Activated naive CD4-positive, alpha-beta T cell treated with anti-CD3 and anti-CD28 coated beads for 36 hours (primary cell): Measurements from ENCODE around the gene ANTXR2. TPM values are rescaled to one million over a fixed set of nuclear protein-coding genes. Genes with fewer than 3 reads are reported as not detected.

ENCODE experiments used
- CTCF ChIA-PET: fragments of 350-600 bp; sonication (Branson Sonifier 250); formaldehyde crosslinking; loops from one replicate; lab custom pipeline; 2021; ENCODE audit warnings: antibody characterized with exemption; lab: Charles Lee
- DNase-seq: peaks from one replicate; pipeline ENCODE4 v3.0.0-alpha.2; 2020
- H3K27ac Mint-ChIP-seq: one replicate; pipeline ENCODE4 v1.8.0; 2021; ENCODE audit warnings: mild to moderate bottlenecking, mixed read lengths
- H3K27me3 Mint-ChIP-seq: one replicate; pipeline ENCODE4 v1.8.0; 2021; ENCODE audit warnings: low read depth, mixed read lengths
- H3K36me3 Mint-ChIP-seq: one replicate; pipeline ENCODE4 v1.8.0; 2021; ENCODE audit warnings: low read depth, mixed read lengths
- H3K4me1 Mint-ChIP-seq: one replicate; pipeline ENCODE4 v1.8.0; 2021; ENCODE audit warnings: low read depth, mixed read lengths
- H3K4me3 Mint-ChIP-seq: one replicate; pipeline ENCODE4 v1.8.0; 2021; ENCODE audit warnings: mild to moderate bottlenecking, moderate library complexity, mixed read lengths
- H3K9me3 Mint-ChIP-seq: one replicate; pipeline ENCODE4 v1.8.0; 2021; ENCODE audit warnings: mixed read lengths
- intact Hi-C: fragments of 100-400 bp; cut with micrococcal nuclease; formaldehyde crosslinking; loops from one replicate; pipeline ENCODE4 v1.15.1; 2023
- total RNA-seq, 2 experiments: library from RNA; stranded (reverse); gene quantifications; one replicate each; pipeline ENCODE4 v1.2.3, GENCODE V29; 2021

The ANTXR2 gene
- total RNA-seq, 2 experiments from 2014 or later = 0.50 to 0.79 TPM

DNA sequence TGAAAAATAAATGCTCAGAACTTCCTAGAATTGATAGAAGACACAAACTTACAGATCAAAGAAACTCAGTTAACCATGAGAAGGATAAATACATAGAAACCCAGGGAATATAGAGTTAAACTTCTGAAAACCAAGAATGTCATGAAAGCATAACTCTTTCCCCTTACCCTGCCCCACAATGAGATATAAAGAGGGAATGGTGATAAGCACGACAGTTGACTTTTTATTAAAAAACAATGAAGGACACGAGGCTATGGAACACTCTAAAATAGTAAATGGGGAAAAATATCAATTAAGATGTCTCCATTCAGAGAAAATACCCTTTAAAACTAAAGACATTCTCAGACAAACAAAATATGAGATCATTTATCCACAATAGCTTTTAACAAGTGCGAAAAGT is 154.7 kb downstream of the ANTXR2 start:
- CTCF ChIA-PET = interaction anchor here (0.7 to 1.7 kb wide), 7 partner anchors 10 to 567 kb away, joined by 3 to 9 read pairs (median 4); no protein-coding TSS in a partner anchor
- Mint-ChIP-seq H3K36me3 (no peaks in the 10 kb centered on the region), H3K4me3 (no peak overlapping the region), H3K4me1 (peaks cover 2% of the 10 kb centered on the region), H3K27me3 (no peaks in the 10 kb centered on the region), H3K27ac (no peak overlapping the region), H3K9me3 (no peaks in the 10 kb centered on the region)
- DNase-seq = no peak
- intact Hi-C loops = loop anchor here (5.0 kb wide), 3 partner anchors 139 to 966 kb away; no protein-coding TSS in a partner anchor

DNA sequence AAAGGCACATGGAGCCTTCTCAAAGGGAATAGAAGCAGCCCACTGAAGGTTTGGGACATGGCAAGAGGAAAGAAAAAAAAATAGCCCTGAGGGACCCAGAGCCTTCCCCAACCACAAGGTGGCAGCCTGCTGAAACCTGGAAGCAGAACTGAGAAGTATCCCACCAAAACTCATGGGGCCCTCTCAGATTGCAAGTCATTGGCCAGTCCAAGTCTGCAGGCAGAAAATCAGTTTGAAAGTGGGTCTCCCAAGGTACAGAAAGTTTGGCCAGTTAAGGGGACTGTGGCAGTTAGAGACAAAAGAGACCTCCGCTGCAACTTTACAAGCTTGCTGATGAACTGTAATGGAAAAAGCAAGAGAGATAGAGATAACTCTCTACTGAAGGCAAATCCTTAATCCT is 155.8 kb downstream of the ANTXR2 start:
- Mint-ChIP-seq H3K9me3 (no peaks in the 10 kb centered on the region), H3K4me1 (peaks cover 2% of the 10 kb centered on the region), H3K27ac (no peak overlapping the region), H3K27me3 (no peaks in the 10 kb centered on the region), H3K36me3 (no peaks in the 10 kb centered on the region), H3K4me3 (no peak overlapping the region)
- intact Hi-C loops = loop anchor here (1.0 to 5.0 kb wide), 6 partner anchors 140 to 965 kb away; partner anchors contain the start of gene ANTXR2
- CTCF ChIA-PET = interaction anchor here (0.6 to 1.5 kb wide), 15 partner anchors 9 to 945 kb away, joined by 3 to 10 read pairs (median 4); no protein-coding TSS in a partner anchor
- DNase-seq = peak; percentile 67

DNA sequence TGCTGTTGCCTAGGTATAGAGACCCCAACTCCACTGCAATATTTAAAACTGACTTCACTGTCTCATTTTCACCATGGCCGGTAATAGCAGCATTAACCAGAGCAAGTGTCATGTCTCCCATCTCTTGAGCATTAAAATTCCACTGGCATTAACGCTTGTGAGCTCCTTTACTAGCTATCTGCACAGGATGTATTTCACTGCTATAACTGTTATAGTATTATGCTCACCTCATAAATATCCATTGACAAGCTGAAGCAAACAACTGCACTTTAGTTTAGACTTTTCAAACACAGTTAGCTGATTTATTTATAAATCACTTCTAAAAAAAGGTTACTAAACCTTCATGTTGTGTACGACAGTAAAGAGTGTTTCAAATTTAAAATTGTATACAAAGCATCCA is 157.8 kb downstream of the ANTXR2 start:
- Mint-ChIP-seq H3K27me3 (no peaks in the 10 kb centered on the region), H3K27ac (no peak overlapping the region), H3K9me3 (no peaks in the 10 kb centered on the region), H3K4me1 (peaks cover 2% of the 10 kb centered on the region), H3K36me3 (no peaks in the 10 kb centered on the region), H3K4me3 (no peak overlapping the region)
- CTCF ChIA-PET = interaction anchor here (0.7 to 1.5 kb wide), 4 partner anchors 287 to 304 kb away, joined by 3 to 9 read pairs (median 3); no protein-coding TSS in a partner anchor
- DNase-seq = no peak
- intact Hi-C loops = loop anchor here (5.0 kb wide), 3 partner anchors 142 to 963 kb away; no protein-coding TSS in a partner anchor

DNA sequence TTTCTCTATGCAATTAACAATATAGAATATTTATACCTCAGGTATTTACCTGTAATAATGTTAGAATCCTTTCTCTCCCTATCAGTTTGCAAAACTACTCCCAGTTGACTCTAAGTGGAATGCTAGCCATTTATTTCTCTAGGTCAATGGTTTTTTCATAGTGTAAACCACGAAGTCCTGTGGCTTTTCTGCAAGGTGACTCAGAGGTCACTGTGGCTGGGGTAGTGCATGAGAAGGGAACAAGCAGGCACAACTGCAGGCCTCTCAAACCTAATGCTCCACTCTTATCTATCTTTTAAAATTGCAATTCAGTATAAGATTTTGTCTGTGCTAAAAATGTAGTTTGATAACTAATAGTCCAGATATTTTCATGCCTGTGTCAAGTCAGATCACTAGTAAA is 159.4 kb downstream of the ANTXR2 start:
- peaks cover 2% of the 10 kb centered on the region for H3K4me1 Mint-ChIP-seq
- no peaks in the 10 kb centered on the region for H3K27me3 Mint-ChIP-seq
- H3K27ac Mint-ChIP-seq = no peak overlapping the region
- CTCF ChIA-PET = no interaction called here
- DNase-seq = no peak
- intact Hi-C loops = loop anchor here (5.0 kb wide), 1 partner anchor 214 kb away; no protein-coding TSS in a partner anchor
- H3K4me3 Mint-ChIP-seq = no peak overlapping the region
- no peaks in the 10 kb centered on the region for H3K9me3 Mint-ChIP-seq
- H3K36me3 Mint-ChIP-seq = no peaks in the 10 kb centered on the region

DNA sequence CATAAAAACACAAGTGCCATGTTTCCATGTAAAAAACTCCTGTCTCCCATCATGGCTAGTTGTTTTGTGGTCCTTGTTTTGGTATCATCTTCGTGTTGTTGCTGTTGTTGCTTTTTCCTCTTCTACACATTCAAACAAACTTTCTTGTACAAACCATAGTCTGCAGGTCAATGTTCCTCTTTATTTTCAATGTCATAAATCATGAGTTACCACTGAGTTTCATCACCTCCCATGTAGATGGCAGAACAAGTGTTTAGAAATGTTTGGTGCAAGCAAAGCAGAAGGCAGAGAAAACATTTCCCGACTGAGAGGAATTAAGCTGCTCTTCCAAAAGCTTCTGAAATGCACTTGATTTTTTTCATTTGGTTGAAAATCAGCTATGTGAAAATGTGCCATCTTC is 166.0 kb downstream of the ANTXR2 start:
- H3K9me3 Mint-ChIP-seq = no peaks in the 10 kb centered on the region
- no peak overlapping the region for H3K4me3 Mint-ChIP-seq
- peaks cover 6% of the 10 kb centered on the region for H3K4me1 Mint-ChIP-seq
- no peaks in the 10 kb centered on the region for H3K27me3 Mint-ChIP-seq
- CTCF ChIA-PET = no interaction called here
- intact Hi-C loops = no loop called here
- no peak overlapping the region for H3K27ac Mint-ChIP-seq
- no peak for DNase-seq
- peaks cover 20% of the 10 kb centered on the region for H3K36me3 Mint-ChIP-seq

DNA sequence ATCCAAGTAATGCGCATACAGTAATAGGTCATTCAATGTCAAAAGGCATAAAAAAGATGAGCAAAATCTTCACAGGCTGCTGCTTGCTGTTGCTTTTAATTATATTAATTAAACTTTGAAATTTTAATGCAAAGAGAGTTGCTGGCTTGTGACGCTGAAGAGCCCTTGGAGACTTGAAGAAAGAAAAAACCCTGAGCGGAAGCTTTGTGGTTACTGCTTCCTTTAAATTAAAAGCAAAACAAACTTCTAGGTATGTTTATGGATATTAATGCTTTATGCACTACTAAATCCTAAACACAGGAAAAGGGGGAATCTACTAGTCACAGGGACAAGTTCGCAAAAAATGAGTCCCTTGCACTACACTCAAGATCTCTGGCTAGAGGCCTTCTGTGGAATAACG is 166.7 kb downstream of the ANTXR2 start:
- Mint-ChIP-seq H3K27me3 (no peaks in the 10 kb centered on the region), H3K36me3 (peaks cover 20% of the 10 kb centered on the region), H3K9me3 (no peaks in the 10 kb centered on the region), H3K4me3 (no peak overlapping the region), H3K4me1 (peaks cover 6% of the 10 kb centered on the region), H3K27ac (no peak overlapping the region)
- CTCF ChIA-PET = no interaction called here
- intact Hi-C loops = no loop called here
- no peak for DNase-seq

DNA sequence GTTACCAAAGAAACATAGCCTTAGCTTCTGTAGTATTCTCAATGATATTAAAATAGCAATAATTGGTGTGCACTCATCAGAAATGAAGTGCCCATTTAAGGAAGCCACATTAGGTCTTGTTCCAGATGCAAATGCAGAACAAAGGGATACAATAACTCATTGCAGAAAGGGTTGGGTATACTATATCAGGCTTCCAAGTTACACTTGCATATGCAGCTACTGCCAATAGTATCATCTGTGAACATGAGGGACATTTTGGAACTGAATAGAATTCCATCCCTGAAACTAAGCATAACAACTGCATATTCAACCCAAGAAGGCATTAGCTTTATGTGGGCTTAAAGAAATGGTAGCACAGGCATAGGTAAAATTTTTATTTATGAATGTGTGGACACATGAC is 167.8 kb downstream of the ANTXR2 start:
- CTCF ChIA-PET = no interaction called here
- no peak overlapping the region for H3K4me3 Mint-ChIP-seq
- H3K36me3 Mint-ChIP-seq = peaks cover 20% of the 10 kb centered on the region
- H3K4me1 Mint-ChIP-seq = peaks cover 6% of the 10 kb centered on the region
- intact Hi-C loops = no loop called here
- H3K27ac Mint-ChIP-seq = no peak overlapping the region
- H3K27me3 Mint-ChIP-seq = no peaks in the 10 kb centered on the region
- no peak for DNase-seq
- H3K9me3 Mint-ChIP-seq = no peaks in the 10 kb centered on the region

DNA sequence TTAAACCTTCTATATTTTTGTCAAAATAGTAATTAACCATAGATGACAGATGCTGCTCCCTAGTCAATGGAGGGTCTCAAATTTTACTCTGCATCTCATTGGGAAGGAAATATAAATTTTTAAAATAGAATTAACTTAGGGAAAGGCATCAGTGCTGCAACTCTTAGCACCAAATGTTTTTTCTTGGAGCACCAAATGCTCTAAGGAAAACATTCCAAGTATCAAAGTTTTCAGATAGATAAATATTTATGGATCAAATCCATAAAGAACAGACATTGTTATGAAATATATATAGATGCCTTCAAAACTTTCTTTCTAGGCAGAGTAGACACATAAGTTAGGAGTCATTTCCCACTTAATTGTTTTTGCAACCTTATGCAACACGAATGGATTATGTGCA is 168.7 kb downstream of the ANTXR2 start:
- no peak for DNase-seq
- H3K4me1 Mint-ChIP-seq = peaks cover 6% of the 10 kb centered on the region
- H3K27ac Mint-ChIP-seq = no peak overlapping the region
- intact Hi-C loops = no loop called here
- CTCF ChIA-PET = no interaction called here
- no peak overlapping the region for H3K4me3 Mint-ChIP-seq
- peaks cover 20% of the 10 kb centered on the region for H3K36me3 Mint-ChIP-seq
- H3K9me3 Mint-ChIP-seq = no peaks in the 10 kb centered on the region
- no peaks in the 10 kb centered on the region for H3K27me3 Mint-ChIP-seq

DNA sequence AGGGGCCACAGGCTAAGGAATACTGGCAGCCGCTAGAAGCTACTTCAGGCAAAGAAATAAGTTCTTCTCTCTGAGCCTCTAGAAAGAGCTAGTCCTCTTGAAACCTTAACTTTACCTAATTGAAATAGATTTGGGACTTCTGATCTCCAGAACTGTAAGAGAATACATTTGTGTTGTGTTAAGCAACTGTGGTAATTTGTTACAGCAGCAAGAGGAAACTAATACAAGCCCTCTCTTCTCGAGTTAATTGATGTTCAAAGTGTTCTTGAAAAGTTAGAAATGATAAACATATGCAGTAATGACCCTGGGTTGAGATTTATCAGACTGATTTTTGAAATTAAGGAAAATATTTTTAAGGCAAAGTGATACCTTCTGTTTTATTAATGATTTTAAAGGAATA is 172.8 kb downstream of the ANTXR2 start:
- DNase-seq = no peak
- intact Hi-C loops = no loop called here
- Mint-ChIP-seq H3K27ac (no peak overlapping the region), H3K27me3 (peaks cover 6% of the 10 kb centered on the region), H3K4me1 (no peaks in the 10 kb centered on the region), H3K4me3 (no peak overlapping the region), H3K36me3 (peaks cover 2% of the 10 kb centered on the region), H3K9me3 (no peaks in the 10 kb centered on the region)
- CTCF ChIA-PET = no interaction called here

DNA sequence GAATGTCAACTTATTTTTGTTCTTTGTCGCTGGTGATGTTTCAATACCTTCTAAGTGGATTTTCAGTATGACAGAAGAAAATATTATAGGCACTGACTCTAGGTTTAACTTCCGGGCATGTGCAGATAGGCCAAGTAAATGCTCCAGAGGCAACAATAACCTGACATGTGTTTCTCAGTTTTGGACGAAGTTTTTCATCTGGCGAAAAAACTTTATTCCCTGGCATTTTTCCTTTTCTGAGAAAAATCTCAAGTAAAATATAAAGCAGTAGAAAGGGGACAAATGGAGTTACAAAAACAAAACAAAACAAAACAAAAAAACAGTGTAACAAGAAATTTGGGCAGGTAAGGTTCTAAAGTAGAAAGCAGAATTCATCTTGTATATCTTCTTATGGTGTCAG is 173.5 kb downstream of the ANTXR2 start:
- no peak for DNase-seq
- Mint-ChIP-seq H3K4me1 (no peaks in the 10 kb centered on the region), H3K4me3 (no peak overlapping the region), H3K9me3 (no peaks in the 10 kb centered on the region), H3K27ac (no peak overlapping the region), H3K27me3 (peaks cover 6% of the 10 kb centered on the region), H3K36me3 (peaks cover 2% of the 10 kb centered on the region)
- CTCF ChIA-PET = no interaction called here
- intact Hi-C loops = no loop called here

DNA sequence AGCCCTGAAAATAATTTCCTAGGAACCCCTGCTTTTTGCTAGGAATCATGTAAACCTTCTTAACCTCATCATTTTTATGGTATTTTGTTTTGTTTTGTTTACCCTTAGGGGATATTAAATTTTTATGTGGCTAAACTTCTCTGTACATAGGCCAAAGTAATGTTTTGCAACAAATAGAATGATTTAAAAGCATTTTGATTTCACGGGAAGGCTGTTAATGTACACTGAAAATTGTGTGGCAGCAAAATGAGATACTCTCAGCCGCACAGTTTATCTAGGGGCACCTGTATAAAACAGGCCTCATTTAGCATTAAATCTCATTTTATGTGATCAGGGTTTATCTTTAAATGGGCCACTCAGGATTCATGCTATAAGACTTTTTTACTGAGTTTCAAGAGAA is 175.0 kb downstream of the ANTXR2 start:
- Mint-ChIP-seq H3K4me1 (no peaks in the 10 kb centered on the region), H3K36me3 (peaks cover under 1% of the 10 kb centered on the region), H3K27me3 (peaks cover 8% of the 10 kb centered on the region), H3K27ac (no peak overlapping the region), H3K9me3 (no peaks in the 10 kb centered on the region), H3K4me3 (no peak overlapping the region)
- DNase-seq = no peak
- CTCF ChIA-PET = no interaction called here
- intact Hi-C loops = no loop called here

DNA sequence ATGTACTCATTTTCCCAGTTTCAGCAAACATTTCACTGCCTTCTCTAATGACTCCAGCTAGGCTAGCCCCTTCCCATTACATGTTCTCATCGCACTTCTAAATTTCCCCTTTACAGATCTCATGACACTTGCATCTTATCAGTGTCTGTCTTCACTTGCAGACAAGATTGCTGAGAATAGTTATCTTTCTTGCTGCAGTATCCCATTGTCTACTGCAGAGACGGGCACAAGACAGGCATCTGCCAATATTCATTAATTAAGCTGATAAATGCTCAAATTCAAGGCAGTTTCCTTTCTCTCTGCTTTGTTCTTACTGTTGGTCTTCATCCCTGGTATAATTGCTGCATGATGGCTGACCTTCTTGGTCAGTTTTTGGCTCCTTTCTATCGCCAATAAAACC is 175.9 kb downstream of the ANTXR2 start:
- Mint-ChIP-seq H3K4me1 (no peaks in the 10 kb centered on the region), H3K9me3 (no peaks in the 10 kb centered on the region), H3K27ac (no peak overlapping the region), H3K36me3 (no peaks in the 10 kb centered on the region), H3K27me3 (peaks cover 8% of the 10 kb centered on the region), H3K4me3 (no peak overlapping the region)
- CTCF ChIA-PET = no interaction called here
- intact Hi-C loops = no loop called here
- no peak for DNase-seq

DNA sequence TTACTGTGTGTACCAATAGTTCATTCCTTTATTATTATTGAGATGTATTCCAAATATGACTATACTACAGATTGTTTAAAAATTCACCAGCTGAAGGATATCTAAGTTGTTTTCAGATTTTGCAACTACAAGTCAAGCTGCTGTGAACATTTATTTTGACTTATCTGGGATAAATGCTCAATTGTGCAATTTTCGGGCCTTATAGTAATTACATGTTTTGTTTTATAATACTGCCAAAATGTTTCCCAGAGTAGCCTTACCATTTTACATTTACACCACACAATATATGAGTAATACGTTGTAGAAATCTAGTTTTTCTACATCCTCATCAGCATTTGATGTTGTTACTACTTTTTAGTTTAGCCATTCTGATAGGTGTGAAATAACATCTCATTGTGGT is 179.6 kb downstream of the ANTXR2 start:
- Mint-ChIP-seq H3K27me3 (peaks cover 8% of the 10 kb centered on the region), H3K4me1 (no peaks in the 10 kb centered on the region), H3K4me3 (no peak overlapping the region), H3K27ac (no peak overlapping the region), H3K36me3 (peaks cover 4% of the 10 kb centered on the region), H3K9me3 (no peaks in the 10 kb centered on the region)
- intact Hi-C loops = no loop called here
- CTCF ChIA-PET = no interaction called here
- no peak for DNase-seq
